GM23248 (cell line): ENCODE results near the gene ABCC4.

Source experiments
- EZH2 ChIP-seq: fragments of 200-600 bp; sonication (generic); IDR thresholded peaks from 2 replicates; pipeline ENCODE4 v1.6.1; 2018; ENCODE audit warnings: antibody characterized with exemption, mild to moderate bottlenecking; ENCODE audit not compliant: insufficient read depth, poor library complexity, severe bottlenecking
- EZH2phosphoT487 ChIP-seq: fragments of 200-600 bp; sonication (generic); IDR thresholded peaks from 2 replicates; pipeline ENCODE4 v1.6.1; 2018; ENCODE audit warnings: antibody characterized with exemption, moderate library complexity, mild to moderate bottlenecking, low read depth; ENCODE audit not compliant: insufficient read depth

GRCh38 chr13:95247171-95247570 lies 54.1 kb downstream of the ABCC4 start:
- TF ChIP-seq EZH2phosphoT487 (no peak), EZH2 (no peak)
